NCI-H748 (cell line): Measurements from ENCODE around the gene ITPR2.
A peak's percentile ranks its signal among the peaks of the same experiment; 100 is the strongest.
"Not testable (repeated sequence)": the region's sequence is repeated elsewhere in the genome, so short reads cannot be mapped to it uniquely, and the experiment has no call there.

Source experiments
- DNase-seq: peaks from one replicate; lab custom pipeline; 2025; ENCODE audit not compliant: unreplicated experiment; lab: John Stamatoyannopoulos, UW

Gene ITPR2

DNA sequence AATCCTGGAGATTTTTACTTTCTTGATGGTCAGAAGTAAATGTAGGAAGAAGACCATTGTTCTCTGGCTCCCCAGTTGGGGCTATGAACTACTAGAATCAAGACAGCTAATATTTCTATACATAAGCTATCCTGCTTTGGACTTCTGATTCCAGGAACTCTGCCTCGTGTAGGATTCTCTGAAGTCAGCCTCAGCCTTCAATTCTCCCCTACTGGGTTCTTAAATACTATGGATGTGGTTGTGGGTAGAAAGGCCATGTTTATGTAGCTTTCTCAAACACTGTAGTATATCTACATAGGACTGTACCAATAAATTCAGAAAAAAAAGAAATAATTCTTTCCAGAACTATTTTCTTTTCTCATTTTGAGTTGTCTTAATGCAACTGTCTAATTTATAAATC, 302.5 kb downstream of the ITPR2 start:
- no peak for DNase-seq

- no peak for DNase-seq
These were observed 304.1 kb downstream of the ITPR2 start for GRCh38 chr12:26528943-26529342.

DNA sequence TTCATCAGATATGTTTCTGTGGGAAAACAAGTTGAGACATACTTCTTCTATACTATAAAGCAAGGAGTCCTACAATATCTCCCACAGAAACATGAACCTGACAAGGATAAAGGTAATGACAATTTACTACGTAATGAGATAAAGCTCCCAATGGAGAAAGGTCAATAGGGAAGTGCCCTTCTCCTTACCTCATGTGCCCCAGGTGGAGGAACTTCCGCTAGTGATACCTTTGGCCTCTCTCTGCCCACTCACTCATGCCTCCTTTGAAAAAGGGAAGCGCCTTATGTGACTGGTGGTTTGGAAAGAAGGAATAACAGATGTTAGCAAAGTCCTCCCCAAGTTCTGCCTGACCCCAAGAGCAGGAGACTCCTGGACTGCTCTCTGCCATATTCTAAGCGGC, 305.3 kb downstream of the ITPR2 start:
- DNase-seq, result no peak

DNA sequence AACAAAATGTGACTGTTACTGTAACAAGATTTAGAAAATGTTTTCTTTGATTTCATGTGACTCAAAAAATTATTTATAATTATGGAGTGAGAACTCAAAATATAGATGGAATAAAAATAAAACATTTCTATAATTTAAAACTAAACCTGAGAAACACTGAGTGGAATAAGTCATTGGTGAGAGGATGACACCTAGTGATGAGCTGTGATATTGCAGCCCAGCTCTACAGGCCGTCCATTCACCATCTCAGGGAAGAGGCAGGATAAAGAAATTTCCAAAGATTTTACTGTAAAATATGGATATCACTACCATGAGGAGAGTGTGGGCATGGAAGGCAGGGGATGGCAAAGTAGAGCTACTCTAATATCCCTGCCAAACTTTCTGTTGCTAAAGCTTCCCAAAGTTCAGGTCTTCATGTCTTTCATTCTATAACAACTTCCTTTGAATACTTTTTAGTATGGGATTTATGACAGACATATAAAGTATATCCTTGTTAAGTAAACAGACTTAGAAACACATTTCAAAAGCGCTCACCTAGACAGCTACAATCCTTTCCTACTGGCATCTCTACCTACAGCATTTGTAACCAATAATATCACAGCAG, 308.0 kb downstream of the ITPR2 start:
- no peak for DNase-seq

DNA sequence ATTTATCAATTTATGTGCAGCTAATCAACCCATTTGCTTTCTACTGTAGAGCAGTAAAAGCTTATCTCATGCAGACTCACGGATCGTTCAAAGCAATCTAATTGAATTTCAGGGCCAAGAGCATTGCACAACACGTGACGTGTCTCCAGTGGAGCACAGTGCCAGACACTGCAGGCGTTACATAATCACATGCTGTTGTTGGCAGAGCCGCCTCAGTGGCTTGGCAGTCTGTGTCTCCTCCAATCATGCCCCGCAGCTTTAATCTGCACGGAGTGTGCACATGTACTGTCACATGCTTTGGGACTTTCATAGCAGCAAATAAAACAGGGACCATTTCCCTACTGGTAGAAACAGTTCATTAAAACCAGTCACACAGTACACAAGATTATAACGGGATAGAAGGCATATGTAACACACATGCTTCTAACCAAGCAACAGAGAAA, 309.3 kb downstream of the ITPR2 start:
- DNase-seq, result peak; percentile 55

DNA sequence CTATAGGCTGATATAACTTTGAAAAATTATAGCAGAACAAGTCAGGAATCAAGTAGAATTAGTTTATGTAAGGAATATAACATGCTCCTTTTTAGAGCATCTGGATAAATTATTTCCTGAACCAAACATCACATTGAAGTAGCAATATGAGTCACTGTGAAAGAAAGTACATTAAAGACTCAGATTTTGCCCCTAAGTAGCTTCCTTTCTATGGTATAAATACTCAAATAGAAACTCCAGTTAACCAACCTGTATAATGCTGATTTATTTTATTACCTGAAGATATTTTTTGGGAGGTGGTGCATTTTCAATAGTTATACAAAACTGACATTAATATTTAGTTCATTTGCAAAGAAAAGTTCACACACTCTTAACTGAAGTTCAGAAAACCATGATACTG, 312.1 kb downstream of the ITPR2 start:
- DNase-seq, result no peak

- no peak for DNase-seq
These were observed 312.9 kb downstream of the ITPR2 start for GRCh38 chr12:26520109-26520508.

DNA sequence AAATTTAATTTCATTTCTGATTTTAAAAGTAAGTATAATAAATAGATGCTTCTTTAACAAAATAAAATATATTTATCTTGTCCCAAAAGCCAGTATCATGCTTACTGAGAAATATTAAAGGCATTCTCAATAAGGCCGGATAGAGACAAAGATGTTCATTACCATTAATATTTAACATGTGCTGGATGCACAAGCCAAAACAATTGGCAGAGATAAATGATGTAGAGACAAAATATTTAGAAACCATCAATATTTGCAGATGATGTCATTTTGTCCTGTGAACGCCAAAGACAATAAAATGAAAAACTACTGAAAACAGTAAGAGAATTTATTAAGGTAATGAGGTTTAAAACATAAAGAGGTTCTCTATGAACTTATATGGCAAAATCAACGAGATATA, 313.5 kb downstream of the ITPR2 start:
- DNase-seq, result no peak

- not testable (repeated sequence) for DNase-seq
These were observed 315.7 kb downstream of the ITPR2 start for GRCh38 chr12:26517320-26517719.

DNA sequence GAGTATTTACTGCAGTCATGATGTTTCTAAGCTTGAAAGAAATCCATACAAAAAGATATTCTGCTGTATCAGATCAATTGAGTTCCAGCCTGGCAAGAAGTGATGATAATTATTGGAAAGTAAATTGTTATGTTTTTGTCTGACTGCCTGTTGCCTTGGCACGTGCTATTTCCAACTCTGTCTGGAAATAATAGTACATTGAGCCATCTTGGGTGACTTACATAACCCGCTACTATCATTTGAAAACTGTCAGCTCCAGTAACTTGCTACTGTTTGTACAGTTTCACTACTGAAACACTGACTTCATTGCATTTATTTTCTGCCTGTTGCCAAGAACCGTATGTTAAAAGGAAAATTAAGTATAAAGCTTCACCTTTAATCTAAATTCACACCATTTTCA, 318.6 kb downstream of the ITPR2 start:
- DNase-seq, result peak; percentile 39

DNA sequence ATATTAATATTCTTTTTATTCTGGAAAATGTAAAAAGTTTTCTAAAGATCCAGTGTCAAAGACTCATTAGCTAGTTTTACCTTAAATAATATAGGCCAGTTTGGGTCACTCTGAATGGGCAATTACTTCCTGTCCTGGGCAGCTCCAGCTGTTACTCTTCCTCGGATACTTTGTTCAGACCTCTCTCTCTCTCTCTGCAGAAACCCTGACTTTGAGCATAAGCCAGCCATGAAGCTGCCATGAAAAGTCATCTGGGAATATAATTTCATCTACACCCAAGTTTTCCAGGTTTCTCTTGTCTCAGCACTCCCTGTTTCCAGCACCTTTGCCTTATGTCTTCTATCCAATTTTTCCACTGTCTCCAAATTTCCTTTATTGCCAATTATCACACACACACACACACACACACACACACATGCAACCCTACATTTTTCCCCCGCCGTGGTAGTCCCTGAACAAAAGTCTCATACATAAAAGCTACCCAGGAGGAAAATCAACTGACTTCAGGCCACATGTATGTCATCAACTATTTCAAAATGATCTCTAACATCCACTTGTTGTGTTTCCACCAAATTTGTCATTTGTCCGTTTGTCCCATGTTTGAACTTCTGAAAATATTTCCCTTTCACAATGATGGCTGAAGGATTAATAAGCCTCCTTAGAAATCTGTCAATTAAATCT, 319.5 kb downstream of the ITPR2 start:
- DNase-seq, result no peak

GRCh38 chr12:26512213-26512612, 320.8 kb downstream of the ITPR2 start:
- DNase-seq, result peak; percentile 28

DNA sequence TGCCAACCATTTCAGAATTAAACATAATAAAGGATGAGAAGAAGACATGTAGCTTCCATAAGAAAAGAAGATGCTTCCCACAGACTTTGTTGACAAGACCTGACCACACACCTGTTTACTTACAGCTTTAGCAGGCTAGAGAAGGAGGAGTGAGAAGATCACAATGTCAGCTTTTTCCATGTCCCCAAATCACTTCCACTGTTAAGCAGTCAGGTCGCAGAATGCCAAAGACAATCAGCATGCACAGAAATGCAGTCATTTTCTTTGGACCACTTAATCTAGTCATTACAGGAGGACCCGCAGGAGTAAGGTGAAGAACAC, 322.7 kb downstream of the ITPR2 start:
- peak; percentile 90 for DNase-seq

DNA sequence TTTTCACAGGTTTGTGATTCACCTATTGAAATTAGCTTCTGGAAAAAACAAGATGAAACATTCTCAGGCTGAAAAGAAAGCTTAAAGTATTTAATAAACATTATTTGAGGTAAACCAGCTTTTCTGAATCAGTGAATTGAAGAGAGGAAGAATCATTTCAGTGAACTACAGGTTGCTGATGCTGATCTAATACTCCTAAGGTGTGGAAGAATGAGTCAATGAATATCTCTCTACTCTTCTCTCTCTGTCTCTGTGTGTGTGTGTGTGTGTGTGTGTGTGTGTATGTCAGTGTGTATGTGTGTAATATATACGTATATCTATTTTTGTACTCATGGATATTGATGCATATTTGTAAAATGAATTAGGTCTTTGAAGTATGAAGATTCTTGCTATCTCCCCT, 325.4 kb downstream of the ITPR2 start:
- DNase-seq, result no peak

DNA sequence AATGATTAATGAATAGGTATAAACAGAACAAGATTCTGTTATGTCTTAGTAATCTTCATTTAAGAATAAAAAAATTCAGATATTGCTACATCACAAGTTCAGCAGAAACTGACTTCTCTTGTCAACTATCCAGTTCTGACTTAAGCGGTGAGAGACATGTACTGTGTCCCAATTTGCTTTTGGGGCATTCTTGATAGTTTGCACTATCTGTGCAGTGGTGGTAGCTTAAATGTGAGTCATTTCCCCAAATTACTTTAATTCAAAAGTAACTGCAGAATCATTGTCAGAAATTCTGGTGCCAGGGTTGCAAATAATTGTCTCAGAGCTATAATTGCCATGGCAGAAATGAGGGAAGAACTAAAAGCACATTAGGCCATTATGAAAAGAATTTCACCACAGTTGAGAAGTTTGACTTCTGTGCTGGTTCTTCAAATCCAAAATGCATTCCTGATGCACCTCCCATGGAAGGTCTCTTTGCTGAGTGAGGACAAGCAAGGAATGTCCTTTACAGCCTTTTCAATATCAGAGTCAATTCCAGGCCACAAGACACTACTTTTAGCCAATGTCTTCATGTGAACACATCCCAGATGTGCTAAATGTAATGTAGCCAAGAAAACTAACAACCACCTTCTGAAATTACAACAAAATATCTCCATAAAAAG, 332.9 kb downstream of the ITPR2 start:
- no peak for DNase-seq

- DNase-seq, result no peak
These were observed 336.8 kb downstream of the ITPR2 start for GRCh38 chr12:26496170-26496569.

- DNase-seq, result no peak
These were observed 339.3 kb downstream of the ITPR2 start for GRCh38 chr12:26493656-26494055.

- no peak for DNase-seq
These were observed 340.6 kb downstream of the ITPR2 start for GRCh38 chr12:26492406-26492805.

GRCh38 chr12:26489908-26490307, 343.1 kb downstream of the ITPR2 start:
- no peak for DNase-seq

- DNase-seq, result peak; percentile 1
These were observed 344.6 kb downstream of the ITPR2 start for GRCh38 chr12:26488351-26488750.

- no peak for DNase-seq
These were observed 359.7 kb downstream of the ITPR2 start for GRCh38 chr12:26473291-26473690.

- no peak for DNase-seq
These were observed 361.4 kb downstream of the ITPR2 start for GRCh38 chr12:26471560-26471959.
